ENCODE measurements around the gene KCNJ11. TPM values are rescaled to one million over a fixed set of nuclear protein-coding genes. Genes with fewer than 3 reads are reported as not detected.

Gene KCNJ11
- total and polyA plus RNA-seq, 12 donors: 0.11 to 3.2 (median 1.4) TPM

DNA sequence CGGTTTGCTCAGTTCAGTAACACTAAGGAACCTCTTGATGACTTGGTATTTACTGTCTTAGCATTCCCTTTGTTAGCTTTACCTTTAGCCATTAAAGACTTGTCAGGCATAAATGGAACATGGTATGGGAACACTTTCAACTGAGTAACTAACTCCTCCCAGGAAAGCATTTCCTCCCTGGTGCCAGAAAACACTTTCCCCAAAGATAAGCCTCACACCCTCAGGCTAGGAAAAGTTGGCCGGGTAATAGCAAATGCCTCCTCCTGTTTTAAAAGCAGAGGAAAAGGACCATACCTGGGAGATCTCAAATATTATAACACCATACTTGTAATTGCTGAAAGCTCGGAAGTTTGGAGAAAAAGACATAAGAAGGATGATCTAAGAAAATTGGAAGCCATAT is 12.0 kb downstream of the KCNJ11 start:
- TF ChIP-seq POLR2A (IDR thresholded peaks at IDR 0.05): no peak
- no peak for TF ChIP-seq CTCF (IDR thresholded peaks at IDR 0.05)
- DNase-seq: no peak
- peaks cover 0 to 26% (median under 1%) of the 10 kb centered on the region in 3 donors for H3K9me3 ChIP-seq (replicated peaks in 1 of 3)

GRCh38 chr11:17375547-17375946 is 12.9 kb downstream of the KCNJ11 start:
- TF ChIP-seq CTCF (IDR thresholded peaks at IDR 0.05) (no peak), POLR2A (IDR thresholded peaks at IDR 0.05) (no peak)
- Histone ChIP-seq H3K36me3 (replicated peaks in 1 of 2) (no peaks in the 10 kb centered on the region), H3K4me3 (no peak overlapping the region), H3K9me3 (replicated peaks in 1 of 3) (peaks cover 0 to 35% (median 7%) of the 10 kb centered on the region in 3 donors), H3K4me1 (replicated peaks in 1 of 2) (no peaks in the 10 kb centered on the region), H3K27me3 (no peaks in the 10 kb centered on the region), H3K27ac (no peak overlapping the region)
- WGBS, 4 donors: 80 to 95% (median 89%) methylated on average over 5 of the region's 5 CpGs
- no peak for DNase-seq
- intact Hi-C loops (cut with DNase I): no loop called here

More for the DNA sequence above, 12.0 kb downstream of the KCNJ11 start:
- intact Hi-C loops (cut with DNase I): no loop called here
- Histone ChIP-seq H3K4me1 (replicated peaks in 1 of 2) (no peaks in the 10 kb centered on the region), H3K4me3 (no peak overlapping the region), H3K27me3 (no peaks in the 10 kb centered on the region), H3K36me3 (replicated peaks in 1 of 2) (no peaks in the 10 kb centered on the region), H3K27ac (no peak overlapping the region)
- WGBS, 4 donors: 80 to 90% (median 84%) methylated on average over 3 of the region's 3 CpGs

- Histone ChIP-seq H3K9me3 (replicated peaks in 1 of 3) (peaks cover 0 to 52% (median 9%) of the 10 kb centered on the region in 3 donors), H3K4me3 (no peak overlapping the region), H3K27ac (no peak overlapping the region), H3K27me3 (no peaks in the 10 kb centered on the region), H3K36me3 (replicated peaks in 1 of 2) (no peaks in the 10 kb centered on the region), H3K4me1 (replicated peaks in 1 of 2) (no peaks in the 10 kb centered on the region)
- no peak for DNase-seq
- intact Hi-C loops (cut with DNase I): no loop called here
- TF ChIP-seq CTCF (IDR thresholded peaks at IDR 0.05) (no peak), POLR2A (IDR thresholded peaks at IDR 0.05) (no peak)
- WGBS, 4 donors: 46 to 67% (median 55%) methylated on average over 3 of the region's 3 CpGs
These were observed 16.8 kb downstream of the KCNJ11 start for GRCh38 chr11:17371614-17372013.

DNA sequence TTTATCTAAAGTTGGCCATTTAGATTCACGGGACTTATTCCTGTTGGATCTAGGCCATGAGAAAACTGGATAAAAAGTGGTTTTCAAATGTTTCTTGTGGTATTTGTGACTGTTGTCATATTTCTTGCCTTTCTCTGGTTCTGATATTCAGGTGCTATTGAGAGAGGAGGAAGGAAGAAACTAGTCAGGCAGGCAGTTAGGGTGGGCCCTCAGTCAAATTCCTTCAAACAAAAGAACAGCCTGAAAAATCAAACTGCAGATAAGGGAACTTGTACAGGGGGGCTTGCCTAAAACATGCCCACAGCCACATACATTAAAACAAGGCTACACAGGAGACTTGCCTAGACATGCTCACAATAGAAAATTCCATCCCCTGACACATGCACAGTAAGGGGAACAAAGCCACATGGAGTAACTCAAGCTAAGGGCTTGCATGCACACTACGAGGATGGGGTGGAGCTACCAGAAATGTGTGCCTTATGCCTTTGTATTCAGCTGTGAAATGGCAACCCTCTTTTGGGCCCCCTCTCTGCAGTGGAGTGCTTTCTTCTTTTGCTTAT is 18.7 kb downstream of the KCNJ11 start:
- H3K27me3 ChIP-seq: no peaks in the 10 kb centered on the region
- no peaks in the 10 kb centered on the region for H3K36me3 ChIP-seq (replicated peaks in 1 of 2)
- intact Hi-C loops (cut with DNase I): no loop called here
- peaks cover 0 to 52% (median 9%) of the 10 kb centered on the region in 3 donors for H3K9me3 ChIP-seq (replicated peaks in 1 of 3)
- H3K4me1 ChIP-seq (replicated peaks in 1 of 2): no peaks in the 10 kb centered on the region
- WGBS, 4 donors: 82 to 91% (median 89%) methylated on average over 2 of the region's 2 CpGs
- H3K27ac ChIP-seq: no peak overlapping the region
- no peak overlapping the region for H3K4me3 ChIP-seq
- TF ChIP-seq POLR2A (IDR thresholded peaks at IDR 0.05) (no peak), CTCF (IDR thresholded peaks at IDR 0.05) (no peak)
- DNase-seq: no peak

Measured in adrenal gland (tissue), 12 donors.